Liver (tissue), 9 donors: Measurements from ENCODE around the gene KLK10. TPM values are rescaled to one million over a fixed set of nuclear protein-coding genes. Genes with fewer than 3 reads are reported as not detected.

Experiments used
- DNase-seq: peaks from one replicate; pipeline ENCODE4 v3.0.0-alpha.2; 2017; ENCODE audit warnings: low spot score
- H3K27ac ChIP-seq, 2 donors: one replicate each; pipeline ENCODE4 v1.7.0; 2013; ENCODE audit warnings: inconsistent platforms in 2 of 2, low read length in 2 of 2, control low read depth in 1 of 2, low read depth in 1 of 2, mild to moderate bottlenecking in 1 of 2
- H3K27me3 ChIP-seq, 4 donors: one replicate each; pipeline versions ENCODE4 v1.6.1 to v1.7.0; 2013; ENCODE audit warnings: low read length in 3 of 4, inconsistent platforms in 1 of 4, mild to moderate bottlenecking in 1 of 4, moderate library complexity in 1 of 4; ENCODE audit not compliant: control insufficient read depth in 4 of 4, insufficient read depth in 4 of 4
- H3K36me3 ChIP-seq, 4 donors: one replicate each; pipeline versions ENCODE4 v1.6.1 to v1.7.0; 2013; ENCODE audit warnings: low read length in 3 of 4, mild to moderate bottlenecking in 3 of 4, low read depth in 1 of 4, moderate library complexity in 1 of 4; ENCODE audit not compliant: control insufficient read depth in 4 of 4, insufficient read depth in 3 of 4
- H3K4me1 ChIP-seq, 4 donors: one replicate each; pipeline versions ENCODE4 v1.6.1 to v1.7.0; 2013; ENCODE audit warnings: low read length in 3 of 4, mild to moderate bottlenecking in 3 of 4, moderate library complexity in 1 of 4; ENCODE audit not compliant: control insufficient read depth in 4 of 4, insufficient read depth in 4 of 4
- H3K4me3 ChIP-seq, 3 donors: one replicate each; pipeline versions ENCODE4 v1.6.1 to v1.7.0; 2013; ENCODE audit warnings: low read length in 3 of 3, control low read depth in 1 of 3, low read depth in 1 of 3, mild to moderate bottlenecking in 1 of 3
- H3K9ac ChIP-seq, 2 donors: one replicate each; pipeline ENCODE4 v1.7.0; 2013; ENCODE audit warnings: low read length in 2 of 2, mild to moderate bottlenecking in 2 of 2, moderate library complexity in 2 of 2, control low read depth in 1 of 2, low read depth in 1 of 2
- H3K9me3 ChIP-seq, 4 donors: one replicate each; pipeline versions ENCODE4 v1.6.1 to v1.7.0; 2013; ENCODE audit warnings: low read length in 3 of 4; ENCODE audit not compliant: control insufficient read depth in 4 of 4
- EGR1 ChIP-seq, 2 donors: IDR thresholded peaks; 2 replicates each; pipeline ENCODE4 v1.6.1; 2016 to 2018; ENCODE audit warnings: antibody characterized with exemption in 2 of 2, low read depth in 2 of 2
- FOXA1 ChIP-seq: IDR thresholded peaks from 2 replicates; pipeline ENCODE4 v1.6.1; 2016; ENCODE audit warnings: antibody characterized with exemption
- FOXA2 ChIP-seq: IDR thresholded peaks from 2 replicates; pipeline ENCODE4 v1.6.1; 2016; ENCODE audit warnings: antibody characterized with exemption
- GABPA ChIP-seq, 2 donors: IDR thresholded peaks in 1 of 2; conservative IDR thresholded peaks in 1 of 2; 2 replicates each; pipeline ENCODE4 v1.6.1; 2016; ENCODE audit warnings: antibody characterized with exemption in 2 of 2, mild to moderate bottlenecking in 1 of 2, moderate library complexity in 1 of 2
- HNF4A ChIP-seq, 2 donors: conservative IDR thresholded peaks; 2 replicates each; pipeline ENCODE4 v1.6.1; 2016; ENCODE audit warnings: antibody characterized with exemption in 2 of 2, mild to moderate bottlenecking in 2 of 2
- HNF4G ChIP-seq: IDR thresholded peaks from 2 replicates; pipeline ENCODE4 v1.6.1; 2016; ENCODE audit warnings: antibody characterized with exemption
- JUND ChIP-seq, 2 donors: IDR thresholded peaks; 2 replicates each; pipeline ENCODE4 v1.6.1; 2016; ENCODE audit warnings: antibody characterized with exemption in 2 of 2
- NR2F2 ChIP-seq: IDR thresholded peaks from 2 replicates; pipeline ENCODE4 v1.6.1; 2016; ENCODE audit warnings: antibody characterized with exemption
- RAD21 ChIP-seq, 2 donors: IDR thresholded peaks; 2 replicates each; pipeline ENCODE4 v1.6.1; 2016; ENCODE audit warnings: antibody characterized with exemption in 2 of 2, mild to moderate bottlenecking in 2 of 2
- REST ChIP-seq: IDR thresholded peaks from 2 replicates; pipeline ENCODE4 v1.6.1; 2016; ENCODE audit warnings: antibody characterized with exemption, mild to moderate bottlenecking
- RXRA ChIP-seq, 2 donors: IDR thresholded peaks; 2 replicates each; pipeline ENCODE4 v1.6.1; 2017 to 2018; ENCODE audit warnings: antibody characterized with exemption in 2 of 2, mild to moderate bottlenecking in 1 of 2
- TAF1 ChIP-seq: conservative IDR thresholded peaks from 2 replicates; pipeline ENCODE4 v1.6.1; 2016; ENCODE audit warnings: antibody characterized with exemption, mild to moderate bottlenecking
- YY1 ChIP-seq: IDR thresholded peaks from 2 replicates; pipeline ENCODE4 v1.6.1; 2016; ENCODE audit warnings: antibody characterized with exemption, mild to moderate bottlenecking
- WGBS: extraction: QIAGEN DNeasy Blood & Tissue Kit; methylation state at CpG from one replicate; pipeline ENCODE4 v1.1.7; 2013; 5-methylcytosine and 5-hydroxymethylcytosine counted together
- polyA plus RNA-seq, 2 donors: library from polyadenylated mRNA; stranded (reverse) in 1 of 2; unstranded in 1 of 2; fragments of 200-250 nt in 1 of 2; fragments of >200 nt in 1 of 2; fragmentation: Nextera tagmentation in 1 of 2; extraction: Ambion mirVana in 1 of 2; gene quantifications; one replicate each; pipeline versions ENCODE4 v1.2.1 to v1.2.3, GENCODE V29; 2013 to 2015
- total RNA-seq, 2 donors: library from RNA; depleted of rRNA; stranded (reverse); fragments of >200 nt; gene quantifications; one replicate each; pipeline ENCODE4 v1.2.3, GENCODE V29; 2014
- TF ChIP-seq, protein P1 (sequence below): fragments of 150-350 bp; IDR thresholded peaks from 2 replicates; pipeline ENCODE4 v1.5.1; 2017; ENCODE audit warnings: improper control_type of control experiment, low read depth, low read length; ENCODE audit not compliant: missing input control
- TF ChIP-seq, protein P2 (sequence below): IDR thresholded peaks from 2 replicates; pipeline ENCODE4 v1.6.1; 2016; ENCODE audit warnings: antibody characterized with exemption
- TF ChIP-seq, protein P3 (sequence below): IDR thresholded peaks from 2 replicates; pipeline ENCODE4 v1.6.1; 2016; ENCODE audit warnings: antibody characterized with exemption
- TF ChIP-seq, protein P4 (sequence below): IDR thresholded peaks from 2 replicates; pipeline ENCODE4 v1.6.1; 2016; ENCODE audit warnings: antibody characterized with exemption
- donor health status: healthy.
- donor health status: healthy.
- donor health status: healthy.
- donor health status: healthy.
- donor health status: healthy.

The KLK10 gene
- total and polyA plus RNA-seq, 4 donors, result 0.06 TPM; not detected in 3

DNA sequence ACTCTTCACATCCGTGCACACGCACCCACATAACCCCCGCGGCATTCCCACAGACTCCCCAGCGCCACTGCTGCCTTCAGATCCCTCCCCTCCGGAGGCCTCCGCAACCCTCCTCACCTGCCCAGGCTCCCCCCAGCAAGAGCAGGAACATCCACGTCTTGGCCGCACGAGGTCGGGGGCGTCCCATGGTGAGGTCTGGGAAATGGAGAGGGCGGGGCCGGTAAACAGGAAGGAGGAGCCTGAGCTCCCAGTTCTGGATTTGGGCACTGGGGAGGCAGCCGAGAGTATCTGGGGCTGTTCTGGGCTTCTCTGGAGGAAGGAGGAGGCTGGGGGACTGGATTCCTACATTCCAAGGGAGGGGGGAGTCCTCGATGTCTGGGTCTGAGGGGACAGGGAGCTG, 18.5 kb downstream of the KLK10 start (continued):
- TF ChIP-seq REST (no peak), HNF4A (conservative IDR thresholded peaks at IDR 0.05) (no peak), FOXA2 (no peak)
- TF ChIP-seq, protein P1, sequence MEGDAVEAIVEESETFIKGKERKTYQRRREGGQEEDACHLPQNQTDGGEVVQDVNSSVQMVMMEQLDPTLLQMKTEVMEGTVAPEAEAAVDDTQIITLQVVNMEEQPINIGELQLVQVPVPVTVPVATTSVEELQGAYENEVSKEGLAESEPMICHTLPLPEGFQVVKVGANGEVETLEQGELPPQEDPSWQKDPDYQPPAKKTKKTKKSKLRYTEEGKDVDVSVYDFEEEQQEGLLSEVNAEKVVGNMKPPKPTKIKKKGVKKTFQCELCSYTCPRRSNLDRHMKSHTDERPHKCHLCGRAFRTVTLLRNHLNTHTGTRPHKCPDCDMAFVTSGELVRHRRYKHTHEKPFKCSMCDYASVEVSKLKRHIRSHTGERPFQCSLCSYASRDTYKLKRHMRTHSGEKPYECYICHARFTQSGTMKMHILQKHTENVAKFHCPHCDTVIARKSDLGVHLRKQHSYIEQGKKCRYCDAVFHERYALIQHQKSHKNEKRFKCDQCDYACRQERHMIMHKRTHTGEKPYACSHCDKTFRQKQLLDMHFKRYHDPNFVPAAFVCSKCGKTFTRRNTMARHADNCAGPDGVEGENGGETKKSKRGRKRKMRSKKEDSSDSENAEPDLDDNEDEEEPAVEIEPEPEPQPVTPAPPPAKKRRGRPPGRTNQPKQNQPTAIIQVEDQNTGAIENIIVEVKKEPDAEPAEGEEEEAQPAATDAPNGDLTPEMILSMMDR, result no peak

- no peaks in the 10 kb centered on the region for H3K4me1 ChIP-seq
- no peaks in the 10 kb centered on the region for H3K9me3 ChIP-seq
- H3K9ac ChIP-seq, result no peak overlapping the region
- 85% methylated on average over 10 of the region's 10 CpGs for WGBS
- DNase-seq, result no peak
- H3K27ac ChIP-seq, result no peak overlapping the region
- peaks cover 0 to 4% (median under 1%) of the 10 kb centered on the region in 4 donors for H3K27me3 ChIP-seq
- no peaks in the 10 kb centered on the region for H3K36me3 ChIP-seq
- no peak overlapping the region for H3K4me3 ChIP-seq
- no peak for TF ChIP-seq NR2F2
These were observed 19.1 kb downstream of the KLK10 start for GRCh38 chr19:51000426-51000825.

- H3K27ac ChIP-seq, result no peak overlapping the region
- peaks cover 0 to 4% (median under 1%) of the 10 kb centered on the region in 4 donors for H3K27me3 ChIP-seq
- WGBS, result 38% methylated on average over 4 of the region's 4 CpGs
- H3K4me1 ChIP-seq, result no peaks in the 10 kb centered on the region
- H3K36me3 ChIP-seq, result no peaks in the 10 kb centered on the region
- no peak for DNase-seq
- no peak overlapping the region for H3K4me3 ChIP-seq
- no peak overlapping the region for H3K9ac ChIP-seq
- H3K9me3 ChIP-seq, result peaks cover 0 to 3% (median 0%) of the 10 kb centered on the region in 4 donors
- TF ChIP-seq GABPA (IDR thresholded peaks at IDR 0.05 in 1 of 2, conservative IDR thresholded peaks at IDR 0.05 in 1 of 2), result no peak
- no peak for TF ChIP-seq RAD21 (IDR thresholded peaks at IDR 0.05)
- TF ChIP-seq JUND (IDR thresholded peaks at IDR 0.05), result no peak
- TF ChIP-seq YY1, result no peak
- TF ChIP-seq, protein P2, sequence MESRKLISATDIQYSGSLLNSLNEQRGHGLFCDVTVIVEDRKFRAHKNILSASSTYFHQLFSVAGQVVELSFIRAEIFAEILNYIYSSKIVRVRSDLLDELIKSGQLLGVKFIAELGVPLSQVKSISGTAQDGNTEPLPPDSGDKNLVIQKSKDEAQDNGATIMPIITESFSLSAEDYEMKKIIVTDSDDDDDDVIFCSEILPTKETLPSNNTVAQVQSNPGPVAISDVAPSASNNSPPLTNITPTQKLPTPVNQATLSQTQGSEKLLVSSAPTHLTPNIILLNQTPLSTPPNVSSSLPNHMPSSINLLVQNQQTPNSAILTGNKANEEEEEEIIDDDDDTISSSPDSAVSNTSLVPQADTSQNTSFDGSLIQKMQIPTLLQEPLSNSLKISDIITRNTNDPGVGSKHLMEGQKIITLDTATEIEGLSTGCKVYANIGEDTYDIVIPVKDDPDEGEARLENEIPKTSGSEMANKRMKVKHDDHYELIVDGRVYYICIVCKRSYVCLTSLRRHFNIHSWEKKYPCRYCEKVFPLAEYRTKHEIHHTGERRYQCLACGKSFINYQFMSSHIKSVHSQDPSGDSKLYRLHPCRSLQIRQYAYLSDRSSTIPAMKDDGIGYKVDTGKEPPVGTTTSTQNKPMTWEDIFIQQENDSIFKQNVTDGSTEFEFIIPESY, result no peak
- TF ChIP-seq REST, result no peak
- TF ChIP-seq, protein P1, result no peak
- TF ChIP-seq, protein P3, sequence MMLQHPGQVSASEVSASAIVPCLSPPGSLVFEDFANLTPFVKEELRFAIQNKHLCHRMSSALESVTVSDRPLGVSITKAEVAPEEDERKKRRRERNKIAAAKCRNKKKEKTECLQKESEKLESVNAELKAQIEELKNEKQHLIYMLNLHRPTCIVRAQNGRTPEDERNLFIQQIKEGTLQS, result no peak
- no peak for TF ChIP-seq FOXA1
- TF ChIP-seq, protein P4, sequence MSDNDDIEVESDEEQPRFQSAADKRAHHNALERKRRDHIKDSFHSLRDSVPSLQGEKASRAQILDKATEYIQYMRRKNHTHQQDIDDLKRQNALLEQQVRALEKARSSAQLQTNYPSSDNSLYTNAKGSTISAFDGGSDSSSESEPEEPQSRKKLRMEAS, result no peak
- TF ChIP-seq EGR1 (IDR thresholded peaks at IDR 0.05; ENCODE audit: low read depth in 2 of 2), result no peak
- no peak for TF ChIP-seq FOXA2
- no peak for TF ChIP-seq HNF4G
- no peak for TF ChIP-seq HNF4A (conservative IDR thresholded peaks at IDR 0.05)
- no peak for TF ChIP-seq TAF1
- no peak for TF ChIP-seq RXRA (IDR thresholded peaks at IDR 0.05)
These were observed 20.8 kb downstream of the KLK10 start for GRCh38 chr19:50998686-50999085.
